Type B pancreatic cell (in vitro differentiated cells): ENCODE results near the gene RAB3C. TPM values are rescaled to one million over a fixed set of nuclear protein-coding genes. Genes with fewer than 3 reads are reported as not detected.

Experiments
- DNase-seq: peaks from one replicate; pipeline ENCODE4 v3.0.0; 2021; ENCODE audit warnings: mixed read lengths; ENCODE audit not compliant: unreplicated experiment; ENCODE audit errors: extremely low spot score
- H3K27ac Mint-ChIP-seq: 2 replicates; pipeline ENCODE4 v1.8.0; 2021; ENCODE audit warnings: mild to moderate bottlenecking, mixed read lengths
- H3K27me3 Mint-ChIP-seq: 2 replicates; pipeline ENCODE4 v1.8.0; 2021; ENCODE audit warnings: mixed read lengths
- H3K36me3 Mint-ChIP-seq: 2 replicates; pipeline ENCODE4 v1.8.0; 2021; ENCODE audit warnings: mixed read lengths
- H3K4me1 Mint-ChIP-seq: one replicate; pipeline ENCODE4 v1.8.0; 2021; ENCODE audit warnings: mixed read lengths; ENCODE audit not compliant: unreplicated experiment
- H3K4me3 Mint-ChIP-seq: 2 replicates; pipeline ENCODE4 v1.8.0; 2021; ENCODE audit warnings: mild to moderate bottlenecking, mixed read lengths
- H3K9me3 Mint-ChIP-seq: 2 replicates; pipeline ENCODE4 v1.8.0; 2021; ENCODE audit warnings: mixed read lengths
- CTCF ChIP-seq: fragments of 200-600 bp; sonication (generic); conservative IDR thresholded peaks from 2 replicates; pipeline ENCODE4 v1.5.0; 2021; ENCODE audit warnings: antibody characterized with exemption, mild to moderate bottlenecking
- total RNA-seq: library from RNA; stranded (reverse); gene quantifications from 2 replicates; pipeline ENCODE4 v1.2.1, GENCODE V29; 2021; ENCODE audit warnings: low replicate concordance

The RAB3C gene
- total RNA-seq, 1 donor from 2014 or later = 10.1 TPM

GRCh38 chr5:58893551-58893950 lies 310.7 kb downstream of the RAB3C start:
- Mint-ChIP-seq H3K9me3 (no peaks in the 10 kb centered on the region), H3K4me3 (no peak overlapping the region), H3K36me3 (no peaks in the 10 kb centered on the region), H3K4me1 (peaks cover 30% of the 10 kb centered on the region), H3K27me3 (peaks cover 2% of the 10 kb centered on the region), H3K27ac (peak overlapping the region; percentile 2)
- no peak for DNase-seq
- TF ChIP-seq CTCF = no peak

- Mint-ChIP-seq H3K9me3 (no peaks in the 10 kb centered on the region), H3K27ac (no peak overlapping the region), H3K36me3 (no peaks in the 10 kb centered on the region), H3K27me3 (no peaks in the 10 kb centered on the region), H3K4me3 (no peak overlapping the region), H3K4me1 (peaks cover 22% of the 10 kb centered on the region)
- DNase-seq = no peak
- TF ChIP-seq CTCF = no peak
These were observed 315.1 kb downstream of the RAB3C start for GRCh38 chr5:58898006-58898405.

GRCh38 chr5:58898538-58898937 lies 315.7 kb downstream of the RAB3C start:
- Mint-ChIP-seq H3K4me3 (no peak overlapping the region), H3K27me3 (no peaks in the 10 kb centered on the region), H3K36me3 (no peaks in the 10 kb centered on the region), H3K9me3 (no peaks in the 10 kb centered on the region), H3K4me1 (peaks cover 22% of the 10 kb centered on the region), H3K27ac (no peak overlapping the region)
- no peak for DNase-seq
- no peak for TF ChIP-seq CTCF

- no peaks in the 10 kb centered on the region for H3K36me3 Mint-ChIP-seq
- H3K27ac Mint-ChIP-seq = no peak overlapping the region
- peaks cover 22% of the 10 kb centered on the region for H3K4me1 Mint-ChIP-seq
- no peak overlapping the region for H3K4me3 Mint-ChIP-seq
- no peak for TF ChIP-seq CTCF
- H3K9me3 Mint-ChIP-seq = no peaks in the 10 kb centered on the region
- no peaks in the 10 kb centered on the region for H3K27me3 Mint-ChIP-seq
- DNase-seq = no peak
These were observed 318.4 kb downstream of the RAB3C start for GRCh38 chr5:58901271-58901670.

GRCh38 chr5:58902305-58902704 lies 319.4 kb downstream of the RAB3C start:
- H3K27me3 Mint-ChIP-seq = no peaks in the 10 kb centered on the region
- H3K27ac Mint-ChIP-seq = no peak overlapping the region
- no peaks in the 10 kb centered on the region for H3K36me3 Mint-ChIP-seq
- no peak overlapping the region for H3K4me3 Mint-ChIP-seq
- DNase-seq = no peak
- H3K9me3 Mint-ChIP-seq = peaks cover 4% of the 10 kb centered on the region
- peaks cover 22% of the 10 kb centered on the region for H3K4me1 Mint-ChIP-seq
- no peak for TF ChIP-seq CTCF

GRCh38 chr5:58902765-58903164 lies 319.9 kb downstream of the RAB3C start:
- DNase-seq = no peak
- Mint-ChIP-seq H3K27ac (no peak overlapping the region), H3K4me3 (no peak overlapping the region), H3K36me3 (no peaks in the 10 kb centered on the region), H3K9me3 (peaks cover 4% of the 10 kb centered on the region), H3K4me1 (peaks cover 19% of the 10 kb centered on the region), H3K27me3 (no peaks in the 10 kb centered on the region)
- TF ChIP-seq CTCF = no peak
